HG03064 (cell line): Measurements from ENCODE around the gene RARB.

Experiments used
- ATAC-seq: cut with Tn5 transposase; IDR thresholded peaks from one replicate; pipeline ENCODE4 v1.9.1; 2021; ENCODE audit warnings: low read depth; ENCODE audit not compliant: unreplicated experiment

RARB gene

GRCh38 chr3:25468866-25469319 is 40.8 kb downstream of the RARB start:
- ATAC-seq = no peak

GRCh38 chr3:25469558-25469957 is 41.5 kb downstream of the RARB start:
- no peak for ATAC-seq

- no peak for ATAC-seq
These were observed 43.2 kb downstream of the RARB start for GRCh38 chr3:25471081-25471768.

GRCh38 chr3:25472153-25472552 is 44.1 kb downstream of the RARB start:
- ATAC-seq = no peak

GRCh38 chr3:25472731-25473130 is 44.7 kb downstream of the RARB start:
- ATAC-seq = no peak

- ATAC-seq = no peak
These were observed 45.2 kb downstream of the RARB start for GRCh38 chr3:25473246-25473645.

- no peak for ATAC-seq
These were observed 46.0 kb downstream of the RARB start for GRCh38 chr3:25474052-25474451.

GRCh38 chr3:25476639-25477038 is 48.6 kb downstream of the RARB start:
- no peak for ATAC-seq

GRCh38 chr3:25478211-25478757 is 50.2 kb downstream of the RARB start:
- ATAC-seq = no peak

- no peak for ATAC-seq
These were observed 51.1 kb downstream of the RARB start for GRCh38 chr3:25478964-25479726.

GRCh38 chr3:25479727-25480010 is 51.6 kb downstream of the RARB start:
- ATAC-seq = no peak

- no peak for ATAC-seq
These were observed 52.7 kb downstream of the RARB start for GRCh38 chr3:25480811-25481210.

- ATAC-seq = no peak
These were observed 53.3 kb downstream of the RARB start for GRCh38 chr3:25481386-25481785.

- no peak for ATAC-seq
These were observed 55.4 kb downstream of the RARB start for GRCh38 chr3:25483456-25483855.

GRCh38 chr3:25485673-25486072 is 57.6 kb downstream of the RARB start:
- no peak for ATAC-seq

GRCh38 chr3:25486932-25487331 is 58.9 kb downstream of the RARB start:
- no peak for ATAC-seq

GRCh38 chr3:25489858-25490593 is 62.0 kb downstream of the RARB start:
- no peak for ATAC-seq

- no peak for ATAC-seq
These were observed 65.2 kb downstream of the RARB start for GRCh38 chr3:25493246-25493645.

- no peak for ATAC-seq
These were observed 65.7 kb downstream of the RARB start for GRCh38 chr3:25493786-25494185.

GRCh38 chr3:25495304-25495703 is 67.2 kb downstream of the RARB start:
- ATAC-seq = no peak

GRCh38 chr3:25495726-25496253 is 67.7 kb downstream of the RARB start:
- no peak for ATAC-seq
